GM23338 (cell line): Measurements from ENCODE around the gene SLC17A6. TPM values are rescaled to one million over a fixed set of nuclear protein-coding genes. Genes with fewer than 3 reads are reported as not detected.

Experiments used
- ATAC-seq: fragments of 200-7000 bp; cut with Tn5 transposase; 3 replicates; pipeline ENCODE4 v1.9.1; 2020
- DNase-seq: peaks from one replicate; pipeline ENCODE4 v3.0.0-alpha.2; 2015; ENCODE audit warnings: low spot score
- H2AFZ ChIP-seq: fragments of 200-600 bp; sonication (generic); 2 replicates; pipeline ENCODE4 v1.8.0; 2016; ENCODE audit warnings: antibody characterized with exemption, mild to moderate bottlenecking, moderate library complexity
- H3F3A ChIP-seq: fragments of 200-600 bp; sonication (generic); replicated peaks from 2 replicates; pipeline ENCODE4 v1.8.0; 2017; ENCODE audit warnings: antibody characterized with exemption, mixed run types, low read depth
- H3K27ac ChIP-seq: fragments of 200-600 bp; sonication (generic); 2 replicates; pipeline ENCODE4 v1.6.1; 2016; ENCODE audit warnings: low read depth
- H3K27me3 ChIP-seq: fragments of 200-600 bp; sonication (generic); 2 replicates; pipeline ENCODE4 v1.8.0; 2016; ENCODE audit warnings: mild to moderate bottlenecking, mixed run types, moderate library complexity; ENCODE audit not compliant: insufficient read depth
- H3K36me3 ChIP-seq: fragments of 200-600 bp; sonication (generic); 2 replicates; pipeline ENCODE4 v1.8.0; 2016; ENCODE audit warnings: mild to moderate bottlenecking; ENCODE audit not compliant: insufficient read depth
- H3K4me1 ChIP-seq: fragments of 200-600 bp; sonication (generic); 2 replicates; pipeline ENCODE4 v1.8.0; 2016; ENCODE audit warnings: mild to moderate bottlenecking, moderate library complexity; ENCODE audit not compliant: insufficient read depth
- H3K4me2 ChIP-seq: fragments of 200-600 bp; sonication (generic); 2 replicates; pipeline ENCODE4 v1.7.1; 2017; ENCODE audit warnings: mixed run types
- H3K4me3 ChIP-seq: fragments of 200-600 bp; sonication (generic); 2 replicates; pipeline ENCODE4 v1.6.1; 2016; ENCODE audit warnings: mixed run types
- H3K79me2 ChIP-seq: fragments of 200-600 bp; sonication (generic); replicated peaks from 2 replicates; pipeline ENCODE4 v1.8.0; 2017; ENCODE audit warnings: mild to moderate bottlenecking; ENCODE audit not compliant: insufficient read depth
- H3K9me2 ChIP-seq: fragments of 200-600 bp; sonication (generic); 2 replicates; pipeline ENCODE4 v1.8.0; 2017; ENCODE audit not compliant: insufficient read depth
- H4K20me1 ChIP-seq: fragments of 200-600 bp; sonication (generic); replicated peaks from 2 replicates; pipeline ENCODE4 v1.8.0; 2017; ENCODE audit warnings: mild to moderate bottlenecking; ENCODE audit not compliant: insufficient read depth
- H3K27ac Mint-ChIP-seq: 2 replicates; pipeline ENCODE4 v1.8.0; 2020; ENCODE audit warnings: inconsistent platforms, mild to moderate bottlenecking, moderate library complexity, mixed read lengths
- H3K27me3 Mint-ChIP-seq: 3 replicates; pipeline ENCODE4 v1.8.0; 2022; ENCODE audit warnings: low read depth, mild to moderate bottlenecking, moderate library complexity, mixed read lengths, inconsistent platforms; ENCODE audit not compliant: insufficient read depth, poor library complexity
- H3K36me3 Mint-ChIP-seq: 3 replicates; pipeline ENCODE4 v1.8.0; 2021; ENCODE audit warnings: low read depth, mild to moderate bottlenecking, inconsistent platforms, moderate library complexity, mixed read lengths
- H3K4me1 Mint-ChIP-seq: 3 replicates; pipeline ENCODE4 v1.8.0; 2020; ENCODE audit warnings: mild to moderate bottlenecking, inconsistent platforms, mixed read lengths
- H3K4me3 Mint-ChIP-seq: 3 replicates; pipeline ENCODE4 v1.8.0; 2021; ENCODE audit warnings: moderate library complexity, mild to moderate bottlenecking, inconsistent platforms, mixed read lengths
- H3K9me3 Mint-ChIP-seq: 3 replicates; pipeline ENCODE4 v1.8.0; 2020; ENCODE audit warnings: moderate library complexity, mild to moderate bottlenecking, inconsistent platforms, mixed read lengths
- EZH2 ChIP-seq: fragments of 200-600 bp; sonication (generic); IDR thresholded peaks from one replicate; pipeline ENCODE4 v1.8.0; 2017; ENCODE audit warnings: antibody characterized with exemption, mild to moderate bottlenecking, low read depth; ENCODE audit not compliant: unreplicated experiment
- NANOG ChIP-seq: IDR thresholded peaks from 2 replicates; pipeline ENCODE4 v1.6.1; 2016; ENCODE audit warnings: antibody characterized with exemption, borderline replicate concordance
- POLR2AphosphoS5 ChIP-seq: IDR thresholded peaks from 2 replicates; pipeline ENCODE4 v1.6.1; 2016; ENCODE audit warnings: antibody characterized with exemption, low read depth
- REST ChIP-seq: IDR thresholded peaks from one replicate; pipeline ENCODE4 v1.6.1; 2018; ENCODE audit warnings: antibody characterized with exemption; ENCODE audit not compliant: unreplicated experiment
- STAT1 ChIP-seq: IDR thresholded peaks from one replicate; pipeline ENCODE4 v1.6.1; 2016; ENCODE audit warnings: antibody characterized with exemption; ENCODE audit not compliant: unreplicated experiment
- ZNF114 ChIP-seq: fragments of 250-450 bp; sonication (Bioruptor Pico); IDR thresholded peaks from 2 replicates; pipeline ENCODE4 v1.5.0; 2020; ENCODE audit warnings: mild to moderate bottlenecking, moderate library complexity
- ZNF331 ChIP-seq: fragments of 250-450 bp; sonication (Bioruptor Pico); IDR thresholded peaks from 2 replicates; pipeline ENCODE4 v1.5.0; 2020; ENCODE audit warnings: low read depth, mild to moderate bottlenecking, moderate library complexity
- polyA plus RNA-seq: library from polyadenylated mRNA; unstranded; fragments of >200 nt; fragmentation: Nextera tagmentation; extraction: Ambion mirVana; gene quantifications from 2 replicates; pipeline ENCODE4 v1.2.1, GENCODE V29; 2016
- total RNA-seq: library from RNA; depleted of rRNA; stranded (reverse); fragments of >200 nt; shearing (Covaris generic); gene quantifications from 2 replicates; pipeline ENCODE4 v1.2.3, GENCODE V29; 2014
- TF ChIP-seq, protein P1 (sequence below), 2 experiments: fragments of 200-600 bp in 1 of 2; sonication (generic) in 1 of 2; conservative IDR thresholded peaks; 2 replicates each; pipeline versions ENCODE4 v1.5.1 to v1.6.1; 2016 to 2017; ENCODE audit warnings: antibody characterized with exemption in 2 of 2, low read depth in 2 of 2, mild to moderate bottlenecking in 2 of 2, moderate library complexity in 1 of 2

The SLC17A6 gene
- total and polyA plus RNA-seq, 2 experiments from 2014 or later: 0.31 TPM

DNA sequence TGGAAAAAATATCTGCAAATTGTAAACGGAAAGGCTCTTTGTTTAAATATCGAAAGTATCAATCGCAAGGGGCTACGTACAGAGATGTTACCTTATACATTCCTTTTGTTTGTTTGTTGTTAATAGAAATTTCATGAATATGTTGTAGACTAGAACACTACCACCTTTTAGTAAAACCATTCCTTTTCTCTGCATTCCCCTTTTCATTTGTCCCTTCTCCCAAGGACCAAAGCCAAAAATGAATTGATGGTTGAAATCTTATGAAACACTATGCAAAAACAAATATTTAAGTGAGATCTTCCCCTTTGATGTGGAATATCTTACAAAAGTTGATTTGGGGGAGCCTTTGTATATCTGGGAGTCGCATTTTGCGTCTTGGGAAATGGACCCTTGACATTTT lies 2.1 kb downstream of the SLC17A6 start:
- Histone ChIP-seq H4K20me1 (no peaks in the 10 kb centered on the region), H3K4me2 (peak overlapping the region; percentile 86), H3K9me2 (no peaks in the 10 kb centered on the region), H3K27me3 (peaks cover 80% of the 10 kb centered on the region), H3K27ac (no peak overlapping the region), H3K4me3 (peak overlapping the region; percentile 65), H3K4me1 (peaks cover 61% of the 10 kb centered on the region), H2AFZ (peak overlapping the region; percentile 88; the same call in 1 of the 2 replicates), H3K79me2 (no peaks in the 10 kb centered on the region), H3F3A (peaks cover 23% of the 10 kb centered on the region; the same call in 1 of the 2 replicates), H3K36me3 (no peaks in the 10 kb centered on the region)
- no peaks in the 10 kb centered on the region for H3K9me3 Mint-ChIP-seq
- H3K4me3 Mint-ChIP-seq: peak overlapping the region; percentile 76
- peaks cover 49% of the 10 kb centered on the region for H3K27me3 Mint-ChIP-seq
- ATAC-seq: no peak
- H3K27ac Mint-ChIP-seq: no peak overlapping the region
- no peak for DNase-seq
- TF ChIP-seq NANOG (no peak), EZH2 (peak; percentile 47)
- H3K36me3 Mint-ChIP-seq: no peaks in the 10 kb centered on the region
- peaks cover 66% of the 10 kb centered on the region for H3K4me1 Mint-ChIP-seq

DNA sequence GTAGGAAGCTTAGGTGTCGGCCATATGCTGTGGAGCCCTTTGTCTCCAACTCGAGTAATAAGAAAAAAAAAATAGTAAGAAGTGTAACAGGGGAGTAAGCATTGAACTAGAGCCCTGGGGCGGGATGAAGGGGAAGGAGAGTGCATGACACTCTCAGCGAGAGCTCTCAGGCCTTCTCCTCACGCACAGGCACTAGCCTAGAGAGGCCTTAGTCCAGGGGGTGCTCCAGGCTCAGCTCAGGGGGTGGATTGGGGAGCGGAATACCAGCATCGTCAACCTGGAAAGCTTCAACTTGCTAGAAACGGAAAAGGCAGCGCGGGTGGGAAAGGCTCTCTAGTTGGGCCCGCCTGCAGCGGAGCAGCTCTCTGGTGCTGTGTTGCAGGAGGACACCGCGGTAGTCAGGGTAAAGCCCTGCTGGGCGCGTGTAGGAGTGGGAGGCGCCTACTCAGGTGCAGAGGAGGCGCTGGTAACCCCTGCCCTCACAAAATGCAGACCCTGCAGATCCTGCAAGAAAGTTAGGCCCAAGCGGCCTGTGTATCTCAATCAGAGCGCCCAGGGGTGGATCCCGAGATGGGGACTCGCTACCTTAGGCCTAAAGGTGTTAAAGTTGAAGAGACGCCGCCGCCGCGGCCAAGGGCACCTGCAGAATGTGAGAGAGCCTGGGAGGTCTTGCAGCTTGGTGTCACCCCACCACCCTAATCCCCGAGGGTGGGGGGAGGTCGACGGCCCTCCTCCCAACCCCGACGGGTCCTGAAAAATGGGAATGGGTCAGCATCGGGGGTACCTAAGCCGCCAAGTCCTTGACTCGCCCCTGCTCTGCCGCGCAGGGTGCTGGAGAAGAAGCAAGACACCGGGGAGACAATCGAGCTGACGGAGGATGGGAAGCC lies 2.8 kb downstream of the SLC17A6 start:
- peaks cover 49% of the 10 kb centered on the region for H3K27me3 Mint-ChIP-seq
- no peaks in the 10 kb centered on the region for H4K20me1 ChIP-seq
- peak; percentile 66 for DNase-seq
- H3K4me1 ChIP-seq: peaks cover 60% of the 10 kb centered on the region
- H3K27me3 ChIP-seq: peaks cover 84% of the 10 kb centered on the region
- ATAC-seq: peak; percentile 64
- H2AFZ ChIP-seq: peak overlapping the region; percentile 88
- H3F3A ChIP-seq: peaks cover 23% of the 10 kb centered on the region; the same call in 1 of the 2 replicates
- H3K27ac ChIP-seq: no peak overlapping the region
- H3K4me2 ChIP-seq: peak overlapping the region; percentile 86
- H3K4me3 ChIP-seq: peak overlapping the region; percentile 65
- no peaks in the 10 kb centered on the region for H3K36me3 Mint-ChIP-seq
- no peak for TF ChIP-seq NANOG
- TF ChIP-seq EZH2: peak; percentile 17
- TF ChIP-seq ZNF331 (CRISPR knock-in tag): no peak
- TF ChIP-seq, protein P1, sequence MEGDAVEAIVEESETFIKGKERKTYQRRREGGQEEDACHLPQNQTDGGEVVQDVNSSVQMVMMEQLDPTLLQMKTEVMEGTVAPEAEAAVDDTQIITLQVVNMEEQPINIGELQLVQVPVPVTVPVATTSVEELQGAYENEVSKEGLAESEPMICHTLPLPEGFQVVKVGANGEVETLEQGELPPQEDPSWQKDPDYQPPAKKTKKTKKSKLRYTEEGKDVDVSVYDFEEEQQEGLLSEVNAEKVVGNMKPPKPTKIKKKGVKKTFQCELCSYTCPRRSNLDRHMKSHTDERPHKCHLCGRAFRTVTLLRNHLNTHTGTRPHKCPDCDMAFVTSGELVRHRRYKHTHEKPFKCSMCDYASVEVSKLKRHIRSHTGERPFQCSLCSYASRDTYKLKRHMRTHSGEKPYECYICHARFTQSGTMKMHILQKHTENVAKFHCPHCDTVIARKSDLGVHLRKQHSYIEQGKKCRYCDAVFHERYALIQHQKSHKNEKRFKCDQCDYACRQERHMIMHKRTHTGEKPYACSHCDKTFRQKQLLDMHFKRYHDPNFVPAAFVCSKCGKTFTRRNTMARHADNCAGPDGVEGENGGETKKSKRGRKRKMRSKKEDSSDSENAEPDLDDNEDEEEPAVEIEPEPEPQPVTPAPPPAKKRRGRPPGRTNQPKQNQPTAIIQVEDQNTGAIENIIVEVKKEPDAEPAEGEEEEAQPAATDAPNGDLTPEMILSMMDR (conservative IDR thresholded peaks at IDR 0.05; ENCODE audit: low read depth in 2 of 2): no peak; a peak in 1 of 4 replicates
- TF ChIP-seq STAT1: no peak
- TF ChIP-seq REST: no peak
- TF ChIP-seq ZNF114 (CRISPR knock-in tag): no peak
- peak; percentile 59; the same call in 1 of the 2 replicates for TF ChIP-seq POLR2AphosphoS5
- H3K4me1 Mint-ChIP-seq: peaks cover 64% of the 10 kb centered on the region
- no peaks in the 10 kb centered on the region for H3K9me3 Mint-ChIP-seq
- H3K9me2 ChIP-seq: no peaks in the 10 kb centered on the region
- H3K79me2 ChIP-seq: no peaks in the 10 kb centered on the region
- H3K27ac Mint-ChIP-seq: 0 out of 2 replicates have a peak overlapping the region, but pooled peaks have one; percentile 45
- H3K36me3 ChIP-seq: no peaks in the 10 kb centered on the region
- peak overlapping the region; percentile 76 for H3K4me3 Mint-ChIP-seq
